Stomach (tissue), 9 donors: ENCODE results near the gene ATP8A2. TPM values are rescaled to one million over a fixed set of nuclear protein-coding genes. Genes with fewer than 3 reads are reported as not detected.

Source experiments
- DNase-seq, 2 donors: peaks; one replicate each; pipeline versions ENCODE4 v3.0.0 to v3.0.0-alpha.2; 2013 to 2019
- H3K27ac ChIP-seq, 5 donors: fragments of 200-600 bp in 4 of 5; sonication (generic) in 4 of 5; one replicate each; pipeline ENCODE4 v1.5.1; 2013 to 2019; ENCODE audit warnings: mild to moderate bottlenecking in 1 of 5, moderate library complexity in 1 of 5
- H3K27me3 ChIP-seq, 3 donors: fragments of 200-600 bp; sonication (generic); one replicate each; pipeline ENCODE4 v1.5.1; 2017 to 2019; ENCODE audit warnings: mixed run types in 1 of 3
- H3K36me3 ChIP-seq, 4 donors: fragments of 200-600 bp; sonication (generic); 1 replicate in 3 of 4; 2 replicates in 1 of 4; pipeline ENCODE4 v1.5.1; 2016 to 2019
- H3K4me1 ChIP-seq, 4 donors: fragments of 200-600 bp; sonication (generic); one replicate each; pipeline ENCODE4 v1.5.1; 2016 to 2019
- H3K4me3 ChIP-seq, 4 donors: fragments of 200-600 bp; sonication (generic) in 3 of 4; one replicate each; pipeline ENCODE4 v1.5.1; 2016 to 2019; ENCODE audit warnings: mild to moderate bottlenecking in 1 of 4
- H3K9me3 ChIP-seq, 4 donors: fragments of 200-600 bp; sonication (generic); one replicate each; pipeline ENCODE4 v1.5.1; 2016 to 2019
- CTCF ChIP-seq, 7 experiments: fragments of 450-650 bp in 4 of 7; fragments of 200-600 bp in 3 of 7; sonication (generic) in 3 of 7; IDR thresholded peaks; one replicate each; pipeline ENCODE4 v1.5.1; 2016 to 2019; ENCODE audit warnings: antibody characterized with exemption in 7 of 7, control low read depth in 2 of 7, mild to moderate bottlenecking in 1 of 7
- EP300 ChIP-seq: sonication (generic); formaldehyde crosslinking; IDR thresholded peaks from one replicate; pipeline ENCODE4 v1.6.1; 2017; ENCODE audit warnings: antibody characterized with exemption
- POLR2A ChIP-seq, 4 donors: fragments of 450-650 bp; IDR thresholded peaks; one replicate each; pipeline ENCODE4 v1.6.1; 2016; ENCODE audit warnings: antibody characterized with exemption in 4 of 4, control low read depth in 2 of 4, mild to moderate bottlenecking in 1 of 4, moderate library complexity in 1 of 4
- POLR2AphosphoS5 ChIP-seq, 3 donors: sonication (generic); formaldehyde crosslinking; IDR thresholded peaks; one replicate each; pipeline ENCODE4 v1.6.1; 2016; ENCODE audit warnings: antibody characterized with exemption in 3 of 3
- WGBS, 5 donors: extraction: QIAGEN DNeasy Blood & Tissue Kit in 3 of 5; methylation state at CpG; one replicate each; pipeline versions ENCODE4 v1.1.5 to v1.1.7; 2013 to 2018; 5-methylcytosine and 5-hydroxymethylcytosine counted together
- intact Hi-C: fragments of 100-400 bp; cut with DNase I; formaldehyde crosslinking; loops from one replicate; pipeline ENCODE4 v1.15.1; 2023; ENCODE audit warnings: low total_unique reads
- polyA plus RNA-seq, 3 donors: library from polyadenylated mRNA; stranded (reverse); fragments of 200-250 nt; gene quantifications; one replicate each; pipeline ENCODE4 v1.2.3, GENCODE V29; 2013
- total RNA-seq, 5 donors: library from RNA; depleted of rRNA; stranded (reverse); fragments of >200 nt; gene quantifications; one replicate each; pipeline versions ENCODE4 v1.1.0 to v1.2.3, GENCODE V29; 2014 to 2016
- donor health status: healthy with polysubstance abuse.
- donor health status: Bipolar disorder and iron deficiency.
- donor health status: healthy.

The ATP8A2 gene
- total and polyA plus RNA-seq, 8 donors: 0.12 to 3.5 (median 0.20) TPM; not detected in 3

GRCh38 chr13:25699600-25699999 lies 327.8 kb downstream of the ATP8A2 start:
- no peaks in the 10 kb centered on the region for H3K4me1 ChIP-seq
- H3K4me3 ChIP-seq: no peak overlapping the region
- no peaks in the 10 kb centered on the region for H3K36me3 ChIP-seq
- H3K27ac ChIP-seq: no peak overlapping the region
- no peaks in the 10 kb centered on the region for H3K9me3 ChIP-seq
- 67 to 81% (median 72%) methylated on average over 2 of the region's 2 CpGs for WGBS, 5 donors
- no peaks in the 10 kb centered on the region for H3K27me3 ChIP-seq
- TF ChIP-seq CTCF (IDR thresholded peaks at IDR 0.05): no peak
- no peak for TF ChIP-seq EP300
- no peak for TF ChIP-seq POLR2A (IDR thresholded peaks at IDR 0.05)
- no peak for TF ChIP-seq POLR2AphosphoS5 (IDR thresholded peaks at IDR 0.05)
- no peak for DNase-seq
- intact Hi-C loops: no loop called here

GRCh38 chr13:25701304-25701703 lies 329.5 kb downstream of the ATP8A2 start:
- TF ChIP-seq POLR2AphosphoS5 (IDR thresholded peaks at IDR 0.05): no peak
- TF ChIP-seq CTCF (IDR thresholded peaks at IDR 0.05): no peak
- no peak for TF ChIP-seq POLR2A (IDR thresholded peaks at IDR 0.05)
- TF ChIP-seq EP300: no peak
- H3K27ac ChIP-seq: no peak overlapping the region
- intact Hi-C loops: no loop called here
- H3K36me3 ChIP-seq: no peaks in the 10 kb centered on the region
- no peaks in the 10 kb centered on the region for H3K9me3 ChIP-seq
- no peaks in the 10 kb centered on the region for H3K4me1 ChIP-seq
- H3K27me3 ChIP-seq: no peaks in the 10 kb centered on the region
- no peak overlapping the region for H3K4me3 ChIP-seq
- 58 to 76% (median 65%) methylated on average over 4 of the region's 4 CpGs for WGBS, 5 donors
- DNase-seq: no peak

GRCh38 chr13:25702386-25702785 lies 330.6 kb downstream of the ATP8A2 start:
- H3K9me3 ChIP-seq: no peaks in the 10 kb centered on the region
- WGBS, 5 donors: 87 to 96% (median 89%) methylated on average over 2 of the region's 2 CpGs
- intact Hi-C loops: no loop called here
- no peaks in the 10 kb centered on the region for H3K4me1 ChIP-seq
- TF ChIP-seq POLR2AphosphoS5 (IDR thresholded peaks at IDR 0.05): no peak
- no peak for TF ChIP-seq CTCF (IDR thresholded peaks at IDR 0.05)
- TF ChIP-seq EP300: no peak
- no peak for TF ChIP-seq POLR2A (IDR thresholded peaks at IDR 0.05)
- no peak for DNase-seq
- no peak overlapping the region for H3K27ac ChIP-seq
- no peaks in the 10 kb centered on the region for H3K27me3 ChIP-seq
- no peaks in the 10 kb centered on the region for H3K36me3 ChIP-seq
- H3K4me3 ChIP-seq: no peak overlapping the region

- no peaks in the 10 kb centered on the region for H3K36me3 ChIP-seq
- no peak overlapping the region for H3K4me3 ChIP-seq
- H3K27ac ChIP-seq: no peak overlapping the region
- no peaks in the 10 kb centered on the region for H3K27me3 ChIP-seq
- peaks cover 0 to 8% (median 4%) of the 10 kb centered on the region in 4 donors for H3K4me1 ChIP-seq
- no peak for TF ChIP-seq POLR2A (IDR thresholded peaks at IDR 0.05)
- no peak for TF ChIP-seq POLR2AphosphoS5 (IDR thresholded peaks at IDR 0.05)
- TF ChIP-seq EP300: no peak
- TF ChIP-seq CTCF (IDR thresholded peaks at IDR 0.05): no peak
- no peaks in the 10 kb centered on the region for H3K9me3 ChIP-seq
- WGBS, 5 donors: 78 to 90% (median 82%) methylated on average over 1 of the region's 1 CpG
- intact Hi-C loops: no loop called here
- no peak for DNase-seq
Observed at GRCh38 chr13:25707726-25708125, 336.0 kb downstream of the ATP8A2 start.
